ENCODE measurements around the gene WWOX. TPM values are rescaled to one million over a fixed set of nuclear protein-coding genes. Genes with fewer than 3 reads are reported as not detected.

WWOX gene
- total and polyA plus RNA-seq, 2 of the 4 experiments (the other 2 are of a cell fraction), result 2.7 to 5.4 TPM

DNA sequence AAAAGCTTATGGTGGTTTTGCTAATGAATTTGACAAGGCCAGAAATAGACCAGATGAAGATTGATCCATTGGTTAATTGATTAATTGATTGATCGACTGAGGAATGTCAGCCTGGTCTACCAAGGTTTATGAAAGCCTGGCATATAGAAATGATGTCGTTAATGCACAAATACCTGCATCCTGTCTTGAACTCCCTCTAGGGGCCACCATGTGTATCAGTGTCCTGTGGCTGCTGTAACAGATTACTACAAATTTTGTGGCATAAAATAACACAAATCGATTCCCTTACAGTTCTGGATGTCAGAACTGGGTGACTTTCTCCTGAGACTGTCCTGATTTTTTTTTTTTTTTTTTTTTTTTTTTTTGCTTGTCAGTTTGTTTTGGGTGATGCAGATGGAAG lies 947.9 kb downstream of the WWOX start:
- H3K14ac ChIP-seq (replicated peaks; ENCODE audit: low read depth, low read length), result no peak overlapping the region
- H3K23ac ChIP-seq (ENCODE audit: low read depth, low read length), result no peak overlapping the region
- DNase-seq, result no peak
- no peak overlapping the region for H3K4ac ChIP-seq (ENCODE audit: low read depth, low read length)
- no peak for ATAC-seq (ENCODE audit: low read depth)
- no peak overlapping the region for H2AK9ac ChIP-seq (replicated peaks; ENCODE audit: low read depth, low read length, poor library complexity)
- no peak overlapping the region for H2BK120ac ChIP-seq (ENCODE audit: low read depth, low read length)
- intact Hi-C loops (cut with micrococcal nuclease), result no loop called here
- no peak for TF ChIP-seq RAD21 (IDR thresholded peaks at IDR 0.05; ENCODE audit: low read length)
- no peak for TF ChIP-seq BHLHE40 (IDR thresholded peaks at IDR 0.05; ENCODE audit: low read depth, low read length)
- TF ChIP-seq, protein P1, sequence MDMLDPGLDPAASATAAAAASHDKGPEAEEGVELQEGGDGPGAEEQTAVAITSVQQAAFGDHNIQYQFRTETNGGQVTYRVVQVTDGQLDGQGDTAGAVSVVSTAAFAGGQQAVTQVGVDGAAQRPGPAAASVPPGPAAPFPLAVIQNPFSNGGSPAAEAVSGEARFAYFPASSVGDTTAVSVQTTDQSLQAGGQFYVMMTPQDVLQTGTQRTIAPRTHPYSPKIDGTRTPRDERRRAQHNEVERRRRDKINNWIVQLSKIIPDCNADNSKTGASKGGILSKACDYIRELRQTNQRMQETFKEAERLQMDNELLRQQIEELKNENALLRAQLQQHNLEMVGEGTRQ (IDR thresholded peaks at IDR 0.05; ENCODE audit: low read depth, low read length), result no peak
- no peak for TF ChIP-seq RCOR1 (IDR thresholded peaks at IDR 0.05; ENCODE audit: insufficient replicate concordance, low read length)
- TF ChIP-seq FOS (IDR thresholded peaks at IDR 0.05; ENCODE audit: low read depth, low read length), result no peak
- TF ChIP-seq MXI1 (IDR thresholded peaks at IDR 0.05; ENCODE audit: borderline replicate concordance, low read depth, low read length), result no peak
- TF ChIP-seq MAFK (IDR thresholded peaks at IDR 0.05; ENCODE audit: low read depth, low read length), result no peak
- TF ChIP-seq CEBPB (IDR thresholded peaks at IDR 0.05; ENCODE audit: low read depth, low read length), result no peak
- no peak for TF ChIP-seq CHD1 (IDR thresholded peaks at IDR 0.05; ENCODE audit: low read depth, low read length)
- no peak for TF ChIP-seq SMC3 (IDR thresholded peaks at IDR 0.05; ENCODE audit: low read depth, low read length)
- TF ChIP-seq, protein P2, sequence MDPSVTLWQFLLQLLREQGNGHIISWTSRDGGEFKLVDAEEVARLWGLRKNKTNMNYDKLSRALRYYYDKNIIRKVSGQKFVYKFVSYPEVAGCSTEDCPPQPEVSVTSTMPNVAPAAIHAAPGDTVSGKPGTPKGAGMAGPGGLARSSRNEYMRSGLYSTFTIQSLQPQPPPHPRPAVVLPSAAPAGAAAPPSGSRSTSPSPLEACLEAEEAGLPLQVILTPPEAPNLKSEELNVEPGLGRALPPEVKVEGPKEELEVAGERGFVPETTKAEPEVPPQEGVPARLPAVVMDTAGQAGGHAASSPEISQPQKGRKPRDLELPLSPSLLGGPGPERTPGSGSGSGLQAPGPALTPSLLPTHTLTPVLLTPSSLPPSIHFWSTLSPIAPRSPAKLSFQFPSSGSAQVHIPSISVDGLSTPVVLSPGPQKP (IDR thresholded peaks at IDR 0.05; ENCODE audit: borderline replicate concordance, low read depth, low read length), result no peak
- H3K27ac ChIP-seq (ENCODE audit: insufficient read depth, low read length), result no peak overlapping the region
- H3K56ac ChIP-seq (ENCODE audit: extremely low read depth, insufficient read depth, low read length), result no peak overlapping the region
- no peak overlapping the region for H2BK20ac ChIP-seq (ENCODE audit: low read depth, low read length)
- no peaks in the 10 kb centered on the region for H3K4me1 ChIP-seq (ENCODE audit: control insufficient read depth, insufficient read depth, low read length)
- H2BK15ac ChIP-seq (ENCODE audit: low read depth, low read length), result no peak overlapping the region
- no peak overlapping the region for H3K18ac ChIP-seq (ENCODE audit: low read depth, low read length)
- H3K36me3 ChIP-seq (ENCODE audit: control insufficient read depth, insufficient read depth, low read length), result no peaks in the 10 kb centered on the region
- no peak overlapping the region for H2BK5ac ChIP-seq (ENCODE audit: low read depth, low read length, poor library complexity, severe bottlenecking)
- no peak overlapping the region for H2AFZ ChIP-seq (replicated peaks; ENCODE audit: low read length, poor library complexity)
- ChIA-PET POLR2A (ENCODE audit: unreplicated experiment) (no interaction called here), CTCF (no interaction called here)
- no peak overlapping the region for H4K8ac ChIP-seq (ENCODE audit: low read depth in 2 of 2, low read length in 2 of 2)
- H3K9me1 ChIP-seq (ENCODE audit: insufficient read depth, low read length), result no peaks in the 10 kb centered on the region
- no peak overlapping the region for H4K91ac ChIP-seq (ENCODE audit: insufficient read depth, low read depth, low read length)
- peaks cover 36% of the 10 kb centered on the region for H3K9me3 ChIP-seq (ENCODE audit: control insufficient read depth, insufficient read depth, low read length)
- no peaks in the 10 kb centered on the region for H3K27me3 ChIP-seq (ENCODE audit: control insufficient read depth, insufficient read depth, low read length)
- in situ Hi-C loops (cut with MboI; ENCODE audit: low sequenced_read_pairs), result no loop called here
- H3K9ac ChIP-seq (ENCODE audit: low read depth, low read length), result no peak overlapping the region
- no peak overlapping the region for H4K5ac ChIP-seq (ENCODE audit: low read depth, low read length)
- H3K4me2 ChIP-seq (ENCODE audit: low read depth, low read length), result no peak overlapping the region
- H2AK5ac ChIP-seq (ENCODE audit: low read depth, low read length), result no peak overlapping the region
- dilution Hi-C loops (cut with HindIII; ENCODE audit: low sequenced_read_pairs, unreplicated experiment), result no loop called here
- H4K20me1 ChIP-seq (ENCODE audit: insufficient read depth, low read length), result no peaks in the 10 kb centered on the region
- no TSS peak for BruUV-seq (replicated peaks)
- H3K4me3 ChIP-seq (ENCODE audit: insufficient read depth, low read depth, low read length), result no peak overlapping the region
- WGBS, 2 experiments (ENCODE audit: extremely low coverage in 2 of 2, insufficient read length in 1 of 2), result no CpG with 5 or more reads among the region's 3 CpGs
- no peaks in the 10 kb centered on the region for H3K79me1 ChIP-seq (ENCODE audit: low read depth in 1 of 2, low read length in 2 of 2)
